Muscle of back (tissue), 11 donors: ENCODE measurements around the gene NAA60. TPM values are rescaled to one million over a fixed set of nuclear protein-coding genes. Genes with fewer than 3 reads are reported as not detected.

ENCODE experiments used
- DNase-seq, 3 donors: peaks; one replicate each; pipeline versions ENCODE4 v3.0.0 to v3.0.0-alpha.2; 2013
- polyA plus RNA-seq, 10 donors: library from polyadenylated mRNA; unstranded; fragments of 120-200 nt; gene quantifications; one replicate each; pipeline ENCODE4 v1.2.1, GENCODE V29; 2013; ENCODE audit not compliant: insufficient read length in 10 of 10

The NAA60 gene
- polyA plus RNA-seq, 10 donors: 27.3 to 36.3 (median 31.1) TPM

DNA sequence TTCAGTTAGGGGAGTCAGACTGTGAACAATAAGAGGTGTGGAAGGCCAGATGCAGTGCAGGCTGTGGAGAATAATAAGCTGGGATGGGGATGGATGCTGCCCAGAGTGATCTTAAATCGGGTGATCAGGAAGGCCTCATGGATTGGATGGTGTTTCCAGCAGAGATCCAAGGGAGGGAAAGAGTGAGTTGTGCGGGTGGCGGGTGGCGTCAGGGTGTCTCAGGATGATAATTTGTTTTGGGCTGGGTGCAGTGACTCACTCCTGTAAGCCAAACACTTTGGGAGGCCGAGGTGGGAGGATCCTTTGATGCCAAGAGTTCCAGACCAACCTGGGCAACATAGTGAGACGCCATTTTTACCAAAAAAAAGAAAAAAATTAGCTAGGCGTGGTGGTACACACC, 65.3 kb downstream of the NAA60 start:
- no peak for DNase-seq

DNA sequence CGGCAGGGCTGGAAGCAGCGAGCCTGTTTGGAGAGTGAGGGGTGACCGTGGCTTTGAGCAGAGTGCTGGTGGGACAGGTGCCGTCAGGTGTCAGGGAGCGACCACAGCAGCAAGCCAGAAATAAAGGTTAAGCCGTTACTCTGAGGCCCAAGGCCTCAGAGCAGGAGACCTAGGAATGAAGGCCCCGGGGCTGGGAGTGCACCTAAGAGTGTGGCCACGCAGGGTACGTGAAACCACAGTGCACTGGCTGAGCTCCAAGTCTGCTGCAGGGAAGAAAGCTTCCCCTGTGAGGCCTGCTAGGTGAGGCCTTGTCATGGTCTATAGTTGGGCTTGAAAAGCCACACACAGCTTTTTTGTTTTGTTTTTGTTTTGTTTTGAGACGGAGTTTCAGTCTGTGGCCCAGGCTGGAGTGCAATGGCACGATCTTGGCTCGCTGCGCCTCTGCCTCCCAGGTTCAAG, 66.0 kb downstream of the NAA60 start:
- DNase-seq: no peak

DNA sequence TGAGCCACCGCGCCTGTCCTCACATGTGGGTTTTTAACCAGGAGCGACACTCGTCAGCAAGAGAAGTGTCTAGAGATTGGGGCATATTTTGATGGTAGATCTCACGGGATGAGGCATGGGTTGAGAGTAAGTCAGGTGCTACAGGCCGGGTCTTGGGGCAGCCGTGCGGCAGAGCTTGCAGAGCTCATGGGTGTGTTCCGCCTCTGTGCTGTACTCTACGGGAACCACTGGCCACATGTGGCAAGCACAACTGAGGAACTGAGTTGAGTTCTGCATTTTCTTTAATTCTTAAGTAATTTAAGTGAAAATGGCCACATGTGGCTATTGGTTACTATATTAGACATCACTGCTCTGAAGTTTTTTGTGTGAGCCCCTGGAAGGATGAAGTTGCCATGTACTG, 66.9 kb downstream of the NAA60 start:
- no peak for DNase-seq

DNA sequence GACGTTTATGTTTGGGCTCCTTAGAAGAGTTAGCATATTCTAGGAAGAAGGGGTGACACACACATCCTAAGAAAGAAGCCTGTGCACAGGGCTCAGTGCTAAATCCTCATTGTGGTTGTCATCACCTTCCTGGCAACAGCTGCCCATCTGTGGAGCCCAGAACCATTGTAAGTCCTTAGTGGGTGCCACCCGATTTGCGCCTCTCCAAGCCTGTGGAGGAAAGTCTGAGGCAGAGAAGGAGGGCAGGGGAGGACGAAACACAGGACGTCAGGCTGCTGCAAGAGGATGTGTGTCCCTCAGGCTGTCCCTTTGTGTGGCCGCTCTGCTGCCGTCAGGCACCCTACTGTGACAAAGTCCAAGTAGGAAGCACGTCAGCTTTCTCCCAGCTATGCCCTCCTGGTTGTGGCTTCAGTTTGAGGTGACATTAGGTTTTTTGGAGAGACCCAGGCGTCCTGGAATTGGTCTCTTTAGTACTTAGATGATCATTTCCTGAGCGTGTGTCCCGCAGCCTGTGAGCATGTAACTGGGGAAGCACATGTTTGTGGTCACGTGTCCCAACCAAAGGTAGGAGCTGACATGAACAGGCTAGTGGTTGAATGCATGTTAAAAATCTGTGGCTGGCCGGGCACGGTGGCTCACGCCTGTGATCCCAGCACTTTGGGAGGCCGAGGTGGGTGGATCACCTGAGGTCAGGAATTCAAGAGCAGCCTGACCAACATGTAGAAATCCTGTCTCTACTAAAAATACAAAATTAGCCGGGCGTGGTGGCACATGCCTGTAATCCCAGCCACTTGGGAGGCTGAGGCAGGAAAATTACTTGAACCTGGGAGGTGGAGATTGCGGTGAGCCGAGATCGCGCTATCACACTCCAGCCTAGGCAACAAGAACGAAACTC, 68.1 kb downstream of the NAA60 start:
- no peak for DNase-seq

DNA sequence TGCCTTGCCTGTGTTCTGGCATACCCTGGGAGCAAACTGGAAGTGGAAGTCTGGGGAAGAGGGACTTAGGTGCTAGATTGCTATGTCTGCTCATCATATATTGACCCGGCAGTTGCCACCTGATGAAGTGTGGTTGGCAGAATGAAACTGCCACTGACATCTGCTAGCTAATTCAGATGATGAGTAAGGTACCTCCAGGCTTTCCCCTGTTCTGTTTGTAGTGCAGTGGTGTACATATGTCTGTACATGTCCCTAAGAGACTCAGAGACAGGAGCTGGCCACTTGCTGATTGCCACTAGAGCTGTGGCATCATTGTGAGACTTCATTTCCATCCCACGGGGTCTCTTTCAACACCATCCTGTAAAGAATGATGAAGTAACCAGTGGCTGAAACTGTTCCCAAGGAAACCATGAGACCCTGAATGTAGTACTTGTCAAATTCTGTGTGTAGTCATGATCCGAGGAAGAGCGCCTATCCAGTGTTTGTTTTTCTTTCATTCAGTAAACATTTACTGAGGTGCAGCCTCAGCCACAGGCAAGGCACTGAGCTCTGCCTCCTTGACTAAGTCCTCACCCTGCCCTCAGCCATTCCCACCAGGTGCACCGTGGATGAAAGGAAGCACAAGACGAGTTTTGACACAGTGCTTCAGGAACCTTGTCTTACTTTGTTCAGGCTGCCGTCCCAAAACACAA, 70.6 kb downstream of the NAA60 start:
- DNase-seq: no peak

DNA sequence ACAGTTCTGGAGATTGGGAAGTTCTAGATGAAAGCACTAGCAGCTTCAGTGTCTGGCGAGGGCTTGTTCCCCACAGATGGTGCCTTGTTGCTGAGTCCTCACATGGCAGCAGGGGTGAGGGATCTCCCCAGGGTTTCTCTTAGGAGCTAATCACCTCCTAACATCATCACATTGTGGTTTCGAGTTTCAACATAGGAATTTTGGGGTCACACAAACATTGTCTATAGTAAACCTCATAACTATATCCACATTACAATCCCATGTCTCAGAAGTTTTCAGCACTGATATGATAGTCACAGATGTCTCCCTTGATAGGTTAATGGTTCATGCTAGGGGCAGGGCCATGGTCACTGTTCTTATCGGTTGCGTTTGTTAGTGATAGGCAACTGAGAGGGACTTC, 71.1 kb downstream of the NAA60 start:
- no peak for DNase-seq

DNA sequence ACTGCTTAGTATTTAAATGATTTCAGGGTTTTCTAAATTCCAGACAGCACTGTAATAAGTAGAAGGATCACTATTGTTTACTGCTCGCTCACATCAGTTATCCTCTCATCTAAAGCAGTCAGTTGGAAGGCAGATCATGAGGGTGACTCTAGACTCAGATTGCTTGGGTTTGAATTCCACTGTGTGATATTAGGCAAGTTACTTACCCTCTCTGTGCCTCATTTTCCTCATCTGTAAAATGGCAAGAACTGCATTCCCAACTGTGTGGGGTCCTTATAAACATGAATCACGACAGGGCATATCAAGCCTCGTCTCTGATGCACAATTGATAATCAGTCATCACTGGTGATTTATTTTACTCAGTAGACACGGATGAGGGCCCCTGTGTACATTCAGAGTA, 72.4 kb downstream of the NAA60 start:
- no peak for DNase-seq

DNA sequence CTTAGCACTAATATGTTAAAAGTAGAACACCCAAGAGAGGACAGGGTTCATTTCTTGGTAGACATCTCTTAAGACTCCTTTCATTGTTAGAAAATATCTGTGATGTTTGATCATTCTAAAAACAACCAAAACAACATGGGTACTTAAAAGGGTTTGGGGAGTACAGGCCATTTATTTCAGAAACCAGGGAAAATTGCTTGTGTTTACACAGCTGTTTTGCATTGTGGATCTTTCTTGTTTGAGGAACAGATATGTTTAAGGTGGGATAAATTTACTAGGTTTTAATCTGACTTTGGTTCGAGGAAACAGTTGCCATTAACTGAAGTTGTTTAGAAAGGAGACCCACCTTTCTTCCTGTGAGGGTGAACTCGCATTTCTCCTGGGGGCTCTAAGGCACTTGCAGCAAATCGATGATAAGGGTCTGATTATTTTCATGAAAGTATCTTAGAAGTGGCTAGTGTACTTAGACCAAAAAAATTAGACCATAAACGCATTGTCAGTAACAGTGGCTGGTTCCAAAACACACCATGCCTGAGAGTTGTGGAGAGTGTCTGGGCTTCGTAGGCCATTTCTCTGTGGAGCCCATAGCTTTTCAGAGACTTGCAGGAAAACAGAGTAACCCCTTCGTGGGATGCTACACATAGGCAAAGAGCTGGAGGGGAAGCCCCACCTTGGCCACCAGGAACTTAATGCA, 75.0 kb downstream of the NAA60 start:
- no peak for DNase-seq

DNA sequence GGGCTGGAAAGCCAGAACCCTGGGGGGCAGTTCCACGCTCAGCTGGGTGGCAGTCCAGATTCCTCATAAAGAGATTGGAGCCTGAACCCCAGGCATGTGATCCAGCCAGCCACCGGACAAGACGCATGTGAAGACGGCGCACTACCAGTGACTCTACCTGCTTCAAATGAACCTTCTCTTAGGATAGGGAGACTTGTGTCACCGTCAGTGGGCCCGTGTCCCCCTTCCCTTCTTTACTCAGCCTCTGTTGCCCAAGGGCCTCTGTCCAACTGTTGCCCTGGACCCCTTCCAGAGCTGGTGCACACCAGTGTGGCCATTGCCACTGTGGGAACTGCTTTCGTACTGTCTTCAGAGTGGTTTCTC, 75.5 kb downstream of the NAA60 start:
- DNase-seq: no peak

DNA sequence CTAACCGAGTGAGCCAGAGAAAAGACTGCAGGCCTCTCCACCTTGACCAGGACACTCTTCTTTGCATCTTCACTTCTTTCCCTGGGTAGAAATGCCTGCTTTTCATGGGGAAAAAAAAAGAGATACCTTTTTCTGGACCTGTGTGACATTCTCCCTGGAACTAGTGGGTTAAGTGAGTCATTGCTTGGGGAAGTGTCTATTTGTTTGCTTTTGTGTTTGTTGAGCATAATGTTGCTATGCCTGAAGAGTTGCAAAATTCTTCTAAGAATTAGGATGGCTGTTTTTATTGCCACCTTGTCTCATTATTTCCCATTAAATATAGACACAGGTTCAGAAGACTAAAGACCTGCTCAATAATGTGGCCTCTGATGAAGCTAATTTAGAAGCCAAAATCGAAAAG, 76.1 kb downstream of the NAA60 start:
- no peak for DNase-seq

DNA sequence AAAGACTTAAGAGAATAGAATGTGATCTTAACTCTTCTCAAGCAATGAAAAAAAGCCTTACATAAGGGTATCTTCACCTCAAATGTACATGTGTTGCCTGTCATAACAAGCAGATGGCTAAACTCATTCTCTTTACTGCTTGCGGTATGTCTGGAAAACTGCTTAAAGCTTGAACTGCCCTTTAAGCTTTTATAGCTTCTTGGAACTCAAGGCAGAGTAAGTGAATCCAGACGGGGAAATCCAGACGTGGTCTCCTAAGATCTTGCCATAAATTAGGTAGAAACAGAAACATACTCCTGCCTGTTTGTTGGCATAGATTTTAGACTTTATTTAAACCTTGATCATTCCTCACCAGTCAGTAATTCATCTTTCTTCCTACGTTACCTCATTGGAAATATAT, 76.9 kb downstream of the NAA60 start:
- DNase-seq: peak; percentile 68 to 93 (median 81)

DNA sequence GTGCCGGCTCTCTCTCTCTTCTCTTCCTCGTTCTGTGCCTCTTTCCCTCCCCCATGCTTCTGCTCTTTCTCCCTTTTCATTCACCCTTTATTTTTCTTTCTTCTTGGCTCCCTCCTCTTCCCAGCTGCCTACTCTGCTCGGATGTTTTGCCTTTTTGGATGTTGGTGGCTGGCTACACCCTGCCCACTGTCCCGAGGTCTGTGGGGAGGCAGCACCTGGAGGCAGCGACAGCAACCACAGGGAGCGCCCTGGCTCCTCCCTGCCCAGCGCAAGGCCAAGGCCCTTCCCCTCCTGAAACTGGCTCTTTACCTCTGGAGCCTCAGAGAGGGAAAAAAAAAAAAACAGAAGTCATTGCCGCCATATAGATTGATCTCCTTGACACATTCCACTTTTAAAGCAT, 77.4 kb downstream of the NAA60 start:
- DNase-seq: peak in 1 of 3 donors; percentile 55

DNA sequence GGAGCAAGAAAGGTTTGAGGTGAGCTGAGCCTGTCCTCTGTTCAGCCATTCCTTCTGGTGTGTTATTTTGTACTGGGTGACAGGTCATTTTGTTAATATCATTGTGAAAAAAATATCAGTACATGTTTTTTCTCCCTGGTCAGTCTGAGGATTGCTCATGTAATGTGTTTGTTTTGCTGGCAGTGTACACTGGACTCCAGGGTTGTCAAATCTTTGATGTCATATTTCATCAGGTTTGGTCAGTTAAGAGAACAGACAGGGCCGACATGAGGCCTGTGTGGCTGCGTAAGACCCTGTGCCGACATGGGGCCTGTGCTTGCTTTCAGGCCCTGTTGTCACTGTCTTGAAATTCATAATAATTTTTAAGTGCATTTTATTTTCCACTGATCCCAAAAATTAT, 79.8 kb downstream of the NAA60 start:
- DNase-seq: no peak

DNA sequence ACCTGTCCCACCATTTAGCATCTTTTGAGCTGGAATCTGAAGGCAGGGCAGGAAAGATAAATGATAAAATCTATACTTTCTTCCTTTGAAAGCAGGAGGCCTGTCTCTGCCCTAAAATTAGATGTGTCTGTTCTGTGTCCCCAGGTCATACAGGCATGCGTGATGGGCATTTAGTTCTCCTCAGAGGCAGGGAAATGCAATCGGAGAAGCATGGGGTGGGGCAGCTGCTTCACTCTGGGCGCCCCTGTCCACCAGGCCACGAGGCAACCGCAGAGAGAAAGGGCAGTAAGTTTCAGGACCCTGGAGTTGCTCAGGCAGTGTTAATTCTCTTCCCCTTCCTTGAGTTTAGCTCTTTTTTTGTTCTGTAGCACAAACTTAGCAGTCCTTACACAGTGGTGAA, 82.5 kb downstream of the NAA60 start:
- no peak for DNase-seq

DNA sequence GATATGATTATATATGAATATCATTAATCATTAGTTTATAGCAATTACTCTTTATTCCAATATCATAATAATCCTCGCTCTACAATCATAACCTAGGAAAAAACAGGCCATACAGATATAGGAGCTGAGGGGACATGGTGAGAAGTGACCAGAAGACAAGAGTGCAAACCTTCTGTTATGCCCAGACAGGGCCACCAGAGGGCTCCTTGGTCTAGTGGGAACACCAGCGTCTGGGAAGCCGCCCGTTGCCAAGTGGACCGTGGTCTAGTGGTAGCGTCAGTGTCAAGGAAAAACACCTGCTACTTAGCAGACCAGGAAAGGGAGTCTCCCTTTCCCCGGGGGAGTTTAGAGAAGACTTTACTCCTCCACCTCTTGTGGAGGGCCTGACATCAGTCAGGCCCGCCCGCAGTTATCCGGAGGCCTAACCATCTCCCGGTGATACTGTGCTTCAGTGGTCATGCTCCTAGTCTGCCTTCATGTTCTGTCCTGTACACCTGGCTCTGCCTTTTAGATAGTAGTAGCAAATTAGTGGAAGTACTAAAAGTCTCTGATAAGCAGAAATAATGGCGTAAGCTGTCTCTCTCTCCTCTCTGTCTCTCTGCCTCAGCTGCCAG, 83.8 kb downstream of the NAA60 start:
- peak; percentile 36 to 66 (median 63) for DNase-seq

DNA sequence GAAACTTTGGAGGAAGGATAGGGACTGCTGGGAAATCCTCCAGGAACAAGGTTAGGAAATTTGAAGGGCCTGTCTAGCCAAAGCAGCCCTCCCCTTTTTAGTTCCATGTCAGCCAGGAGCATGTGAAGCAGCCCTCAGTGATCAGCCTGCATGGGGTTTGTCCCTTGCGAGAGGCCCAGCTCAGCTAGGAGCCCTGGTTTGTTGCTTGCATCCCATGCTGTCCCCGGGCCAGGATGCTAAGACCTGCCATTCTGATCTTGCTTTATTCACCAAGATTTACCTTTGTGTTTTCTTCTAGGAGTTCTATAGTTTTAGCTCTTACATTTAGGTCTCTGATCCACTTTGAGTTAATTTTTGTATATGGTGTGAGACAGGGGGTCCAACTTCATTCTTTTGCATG, 84.9 kb downstream of the NAA60 start:
- no peak for DNase-seq

DNA sequence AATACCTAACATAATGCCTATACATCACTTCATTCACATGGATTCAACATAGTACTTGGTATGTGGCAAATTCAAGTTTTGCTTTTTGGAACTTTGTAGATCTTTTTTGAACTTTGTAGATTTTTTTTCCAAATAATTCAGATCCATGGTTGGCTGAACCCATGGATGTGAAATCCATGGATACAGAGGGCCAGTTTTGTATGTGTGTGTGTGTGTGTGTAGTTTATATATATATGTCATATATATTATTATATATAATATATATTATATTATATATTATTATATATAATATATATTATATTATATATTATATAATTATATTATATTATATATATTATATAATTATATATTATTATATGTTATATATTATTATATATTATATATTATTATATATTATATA, 85.7 kb downstream of the NAA60 start:
- no peak for DNase-seq

DNA sequence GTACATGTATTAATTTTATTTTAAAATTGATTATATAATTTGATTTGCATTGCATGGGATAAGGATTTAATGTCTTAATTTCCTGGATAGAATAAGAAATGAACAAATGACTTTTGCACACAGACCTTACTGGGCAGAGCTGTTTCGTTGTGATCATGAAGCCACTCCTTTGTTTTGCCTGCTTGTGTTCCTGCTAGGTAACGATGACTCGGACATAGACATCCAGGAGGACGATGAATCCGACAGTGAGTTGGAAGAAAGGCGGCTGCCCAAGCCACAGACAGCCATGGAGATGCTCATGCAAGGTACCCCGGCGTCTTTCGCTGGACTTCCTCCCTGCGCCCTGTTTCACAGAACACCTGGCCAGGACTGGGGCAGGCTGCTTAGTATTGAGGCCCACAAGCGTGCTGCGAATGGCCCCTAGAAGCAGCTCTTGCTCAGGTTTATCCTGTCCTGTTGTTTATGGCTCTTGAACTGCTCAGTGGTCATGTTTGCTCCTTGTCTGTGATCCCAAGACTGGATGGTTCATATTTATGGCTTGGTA, 87.0 kb downstream of the NAA60 start:
- no peak for DNase-seq

DNA sequence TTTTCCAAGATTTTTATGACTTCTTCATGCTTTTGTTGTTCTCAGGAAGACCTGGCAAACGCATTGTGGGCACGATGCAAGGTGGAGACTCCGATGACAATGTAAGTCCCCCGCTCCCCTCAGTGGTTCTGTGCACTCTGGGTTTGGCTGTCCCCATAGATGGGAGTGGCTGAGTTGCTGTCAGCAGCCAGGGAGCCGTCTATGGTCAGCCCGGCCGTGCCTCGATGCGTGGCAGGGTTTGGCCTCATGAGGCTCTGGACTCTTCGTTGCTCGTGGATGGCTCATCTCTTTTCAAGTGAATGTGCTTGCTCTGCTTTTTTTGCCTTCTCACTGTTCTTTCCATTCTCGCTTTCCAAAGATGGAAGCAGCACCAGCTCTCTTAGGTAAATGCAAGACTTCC, 89.3 kb downstream of the NAA60 start:
- no peak for DNase-seq

DNA sequence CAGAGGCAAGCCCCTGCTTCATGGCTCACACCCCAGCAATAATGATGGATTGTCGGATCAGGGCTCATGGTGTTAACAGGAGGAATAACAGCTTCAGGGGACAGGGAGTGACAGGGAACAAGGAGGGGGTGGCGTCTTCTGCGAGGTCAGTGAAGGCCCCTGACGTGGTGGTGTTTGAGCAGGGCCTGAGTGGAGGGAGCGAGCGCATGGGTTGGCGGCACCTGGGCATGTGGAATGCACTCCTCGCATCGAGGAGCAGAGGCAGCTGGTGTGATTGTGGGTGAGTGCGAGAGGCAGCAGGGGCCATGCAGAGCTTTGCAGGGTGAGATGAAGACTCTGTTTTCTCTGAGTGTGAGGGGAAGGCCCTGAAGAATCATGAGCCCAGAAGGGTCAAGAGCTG, 90.6 kb downstream of the NAA60 start:
- no peak for DNase-seq

DNA sequence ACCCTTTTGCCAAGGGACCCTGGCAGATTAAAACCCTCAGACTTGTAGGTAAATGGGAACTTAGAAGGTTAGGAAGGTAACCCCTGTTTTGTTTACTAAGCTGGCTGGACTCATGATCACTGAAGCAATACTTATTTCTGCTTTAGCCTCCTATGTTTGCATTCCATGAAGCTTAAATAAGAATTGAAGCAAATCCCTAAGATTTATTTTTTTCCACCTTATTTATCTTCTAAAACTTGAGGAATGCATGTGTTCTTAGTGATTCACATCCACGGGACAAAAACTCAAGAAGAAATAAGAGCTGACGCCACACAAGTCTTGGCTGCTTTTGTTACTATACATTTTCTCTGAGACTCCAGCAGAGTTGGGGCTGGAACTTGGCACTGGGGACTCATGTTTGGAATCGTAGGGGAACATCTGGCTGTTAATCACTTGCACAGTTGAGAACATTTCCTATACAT, 92.8 kb downstream of the NAA60 start:
- peak; percentile 73 to 91 (median 74) for DNase-seq
